ENCODE measurements around the gene KRT80.
A peak's percentile ranks its signal among the peaks of the same experiment; 100 is the strongest.

Gene KRT80

DNA sequence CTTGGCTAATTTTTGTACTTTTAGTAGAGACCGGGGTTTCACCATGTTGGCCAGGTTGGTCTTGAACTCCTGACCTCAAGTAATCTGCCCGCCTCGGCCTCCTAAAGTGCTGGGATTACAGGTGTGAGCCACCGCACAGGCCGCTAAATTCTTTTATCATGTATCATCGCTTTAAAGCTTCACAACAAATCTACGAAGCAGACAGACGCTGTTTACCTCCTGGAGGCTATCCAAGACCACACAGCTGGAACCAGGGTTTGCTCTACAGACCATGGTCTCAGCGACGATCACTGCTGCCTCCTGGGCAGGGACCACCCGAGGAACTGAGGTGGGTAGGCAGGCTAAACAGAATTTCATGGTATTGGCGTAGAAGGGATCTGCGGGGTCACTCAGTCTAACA is 27.2 kb downstream of the KRT80 start:
- H3K4me3 ChIP-seq (ENCODE audit: low read depth, low read length) = no peak overlapping the region
- TF ChIP-seq, protein P1, sequence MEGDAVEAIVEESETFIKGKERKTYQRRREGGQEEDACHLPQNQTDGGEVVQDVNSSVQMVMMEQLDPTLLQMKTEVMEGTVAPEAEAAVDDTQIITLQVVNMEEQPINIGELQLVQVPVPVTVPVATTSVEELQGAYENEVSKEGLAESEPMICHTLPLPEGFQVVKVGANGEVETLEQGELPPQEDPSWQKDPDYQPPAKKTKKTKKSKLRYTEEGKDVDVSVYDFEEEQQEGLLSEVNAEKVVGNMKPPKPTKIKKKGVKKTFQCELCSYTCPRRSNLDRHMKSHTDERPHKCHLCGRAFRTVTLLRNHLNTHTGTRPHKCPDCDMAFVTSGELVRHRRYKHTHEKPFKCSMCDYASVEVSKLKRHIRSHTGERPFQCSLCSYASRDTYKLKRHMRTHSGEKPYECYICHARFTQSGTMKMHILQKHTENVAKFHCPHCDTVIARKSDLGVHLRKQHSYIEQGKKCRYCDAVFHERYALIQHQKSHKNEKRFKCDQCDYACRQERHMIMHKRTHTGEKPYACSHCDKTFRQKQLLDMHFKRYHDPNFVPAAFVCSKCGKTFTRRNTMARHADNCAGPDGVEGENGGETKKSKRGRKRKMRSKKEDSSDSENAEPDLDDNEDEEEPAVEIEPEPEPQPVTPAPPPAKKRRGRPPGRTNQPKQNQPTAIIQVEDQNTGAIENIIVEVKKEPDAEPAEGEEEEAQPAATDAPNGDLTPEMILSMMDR (IDR thresholded peaks at IDR 0.05; ENCODE audit: control insufficient read depth, extremely low read depth, insufficient read depth) = no peak
- no peak for DNase-seq (ENCODE audit: low read depth)

DNA sequence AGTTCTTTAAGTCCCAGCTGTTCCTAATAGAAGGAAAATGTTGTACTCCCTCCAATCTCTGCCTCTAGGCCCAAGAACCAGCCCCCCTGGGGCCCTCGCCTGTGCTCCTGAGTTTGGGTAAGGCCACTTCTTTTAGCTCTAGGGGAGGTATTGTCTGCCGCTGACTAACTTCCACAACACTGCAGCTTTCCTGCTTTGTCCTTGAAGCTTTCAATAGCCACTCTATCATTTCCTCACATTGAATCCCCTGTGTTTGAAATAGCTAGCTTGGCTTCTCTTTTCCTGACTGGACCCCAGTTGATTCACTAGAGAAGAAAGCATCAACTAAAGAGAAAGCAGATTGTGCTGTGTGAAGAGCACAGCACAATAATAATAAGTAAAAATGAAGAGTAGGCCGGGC is 28.8 kb downstream of the KRT80 start:
- DNase-seq (ENCODE audit: low read depth) = no peak
- TF ChIP-seq, protein P1 (IDR thresholded peaks at IDR 0.05; ENCODE audit: control insufficient read depth, extremely low read depth, insufficient read depth) = no peak
- no peak overlapping the region for H3K4me3 ChIP-seq (ENCODE audit: low read depth, low read length)

DNA sequence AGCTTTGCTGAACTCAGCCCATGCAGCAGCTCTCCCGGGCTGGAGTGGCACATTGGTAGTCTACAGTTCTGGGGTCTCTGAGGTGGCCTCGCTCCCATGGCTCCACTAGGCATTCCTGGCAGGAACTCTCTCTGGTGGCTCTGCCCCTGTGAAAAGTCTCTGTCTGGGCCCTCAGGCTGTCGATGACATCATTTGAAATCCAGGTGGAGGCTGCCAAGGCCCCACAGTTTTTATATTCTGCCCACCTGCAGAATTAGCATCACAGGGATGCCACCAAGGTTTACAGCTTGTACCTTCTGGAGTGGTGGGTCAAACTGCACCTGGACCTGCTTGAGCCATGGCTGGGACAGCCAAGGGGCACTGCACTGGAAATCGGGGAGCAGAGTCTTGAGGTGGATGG is 31.6 kb downstream of the KRT80 start:
- TF ChIP-seq, protein P1 (IDR thresholded peaks at IDR 0.05; ENCODE audit: control insufficient read depth, extremely low read depth, insufficient read depth) = no peak
- no peak for DNase-seq (ENCODE audit: low read depth)
- H3K4me3 ChIP-seq (ENCODE audit: low read depth, low read length) = no peak overlapping the region

DNA sequence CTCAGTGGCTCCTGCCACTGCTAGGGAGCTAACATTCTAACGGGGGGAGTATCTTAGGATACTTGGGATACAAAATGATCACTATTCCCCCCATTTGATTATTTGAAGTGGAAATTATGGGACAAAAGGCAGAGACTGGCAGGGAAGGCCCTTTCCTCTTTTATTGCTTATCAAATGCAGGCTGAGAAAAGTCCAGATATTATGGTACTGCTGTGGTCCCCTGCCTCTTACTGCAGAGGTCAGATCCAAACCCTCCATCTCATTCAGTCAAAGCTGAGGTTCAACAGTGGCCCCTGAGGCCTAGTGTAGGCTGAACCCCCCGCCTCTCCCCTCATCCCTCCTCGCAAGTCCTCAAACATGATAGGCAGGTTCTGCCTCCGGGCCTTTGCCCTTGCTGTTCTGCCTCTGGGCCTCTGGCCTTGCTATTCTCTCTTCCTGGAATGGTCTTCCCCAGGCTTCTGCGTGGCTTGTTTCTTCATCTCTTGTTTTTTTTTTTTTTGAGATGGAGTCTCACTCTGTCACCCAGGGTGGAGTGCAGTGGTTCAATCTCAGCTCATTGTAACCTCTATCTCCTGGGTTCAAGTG is 34.2 kb downstream of the KRT80 start:
- H3K4me3 ChIP-seq (ENCODE audit: low read depth, low read length) = no peak overlapping the region
- TF ChIP-seq, protein P1 (IDR thresholded peaks at IDR 0.05; ENCODE audit: control insufficient read depth, extremely low read depth, insufficient read depth) = no peak
- no peak for DNase-seq (ENCODE audit: low read depth)

DNA sequence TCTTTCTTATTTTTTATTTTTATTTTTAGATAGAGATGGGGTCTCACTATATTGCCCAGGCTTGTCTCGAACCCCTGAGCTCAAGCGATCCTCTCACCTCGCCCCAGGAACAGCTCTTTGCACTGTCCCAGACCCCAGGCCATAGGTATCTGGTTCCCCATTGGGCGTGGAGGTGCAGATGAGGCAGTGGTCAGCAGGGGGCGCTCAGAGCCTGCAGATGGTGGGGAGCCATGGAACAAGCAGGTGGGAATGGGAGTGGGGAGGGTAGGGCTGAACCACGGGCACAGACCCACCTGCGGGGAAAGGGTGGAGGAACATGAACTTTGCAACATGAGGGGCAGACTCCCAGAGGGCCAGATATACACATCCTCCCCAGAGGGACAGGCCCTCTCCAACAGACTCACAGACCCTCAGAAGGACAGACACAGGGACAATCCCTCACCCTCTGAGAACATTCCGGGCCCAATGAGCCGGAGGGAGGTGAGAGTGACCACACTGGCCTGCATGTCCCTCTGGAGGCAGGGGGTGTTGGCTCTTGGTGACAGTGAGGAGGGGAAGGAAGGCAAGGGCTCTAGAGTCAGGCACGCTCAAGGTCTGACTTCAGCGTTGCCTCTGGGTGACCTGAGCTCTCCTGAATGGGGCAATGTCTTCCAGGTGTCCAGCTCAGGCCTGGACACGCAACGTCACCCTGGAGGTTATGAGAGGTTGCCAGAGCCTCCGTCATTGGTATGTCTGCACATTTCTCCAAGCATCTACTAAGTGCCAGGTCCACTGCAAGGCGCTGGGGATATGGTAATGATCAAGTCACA is 34.9 kb downstream of the KRT80 start:
- TF ChIP-seq, protein P1 (IDR thresholded peaks at IDR 0.05; ENCODE audit: control insufficient read depth, extremely low read depth, insufficient read depth) = peak; percentile 99
- DNase-seq (ENCODE audit: low read depth) = no peak

DNA sequence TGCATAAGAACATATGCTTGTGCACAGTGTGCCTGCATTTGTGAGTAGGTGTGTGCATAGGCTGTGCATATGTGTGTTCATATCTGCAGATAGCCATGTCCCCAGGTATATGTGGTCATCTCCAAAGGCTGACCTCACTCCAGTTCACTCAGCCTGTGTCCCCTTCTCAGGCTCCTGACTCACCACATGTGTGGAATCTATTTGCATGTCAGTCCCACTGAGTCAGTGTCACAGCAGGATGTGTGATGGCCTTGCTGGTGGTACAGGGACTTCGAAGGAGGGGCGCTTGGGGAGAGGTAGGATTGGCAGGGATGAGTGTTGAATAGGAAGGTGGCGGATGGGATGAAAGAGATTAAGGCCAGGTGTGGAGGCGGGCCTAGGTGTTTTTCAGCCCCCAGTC is 35.5 kb downstream of the KRT80 start:
- DNase-seq (ENCODE audit: low read depth) = no peak
- no peak overlapping the region for H3K4me3 ChIP-seq (ENCODE audit: low read depth, low read length)
- TF ChIP-seq, protein P1 (IDR thresholded peaks at IDR 0.05; ENCODE audit: control insufficient read depth, extremely low read depth, insufficient read depth) = no peak

More for the DNA sequence above, 34.9 kb downstream of the KRT80 start:
- H3K4me3 ChIP-seq (ENCODE audit: low read depth, low read length) = no peak overlapping the region

Data from LNCaP clone FGC (cell line).